HFFc6 (cell line): ENCODE measurements around the gene RAMP2. TPM values are rescaled to one million over a fixed set of nuclear protein-coding genes. Genes with fewer than 3 reads are reported as not detected.

ENCODE experiments used
- DNase-seq: peaks from one replicate; pipeline ENCODE4 v3.0.0-alpha.2; 2018
- H3K27ac Mint-ChIP-seq: 2 replicates; pipeline ENCODE4 v1.8.0; 2020; ENCODE audit warnings: mild to moderate bottlenecking, mixed read lengths
- H3K27me3 Mint-ChIP-seq: 2 replicates; pipeline ENCODE4 v1.8.0; 2021; ENCODE audit warnings: mild to moderate bottlenecking, moderate library complexity, mixed read lengths; ENCODE audit not compliant: insufficient read depth
- H3K36me3 Mint-ChIP-seq: 2 replicates; pipeline ENCODE4 v1.8.0; 2021; ENCODE audit warnings: low read depth, mixed read lengths
- H3K4me1 Mint-ChIP-seq: 2 replicates; pipeline ENCODE4 v1.8.0; 2020; ENCODE audit warnings: low read depth, mixed read lengths
- H3K4me3 Mint-ChIP-seq: 2 replicates; pipeline ENCODE4 v1.8.0; 2020; ENCODE audit warnings: mild to moderate bottlenecking, moderate library complexity, mixed read lengths
- H3K9me3 Mint-ChIP-seq: 2 replicates; pipeline ENCODE4 v1.8.0; 2020; ENCODE audit warnings: mild to moderate bottlenecking, mixed read lengths
- CTCF ChIP-seq: fragments of 200-600 bp; sonication (generic); IDR thresholded peaks from 2 replicates; pipeline ENCODE4 v1.5.0; 2021; ENCODE audit warnings: antibody characterized with exemption, mild to moderate bottlenecking
- total RNA-seq, 6 experiments: library from RNA; stranded (reverse); fragmentation: NEBNext Ultra II Directional; extraction: Animal tissue kit (Norgen Biotek cat#: 25700); gene quantifications; 2 replicates in 1 of 6; 3 replicates in 5 of 6; pipeline ENCODE4 v1.2.3, GENCODE V29; 2021

Gene RAMP2
- total RNA-seq, 6 experiments from 2014 or later: 0.40 to 1.3 (median 0.80) TPM

DNA sequence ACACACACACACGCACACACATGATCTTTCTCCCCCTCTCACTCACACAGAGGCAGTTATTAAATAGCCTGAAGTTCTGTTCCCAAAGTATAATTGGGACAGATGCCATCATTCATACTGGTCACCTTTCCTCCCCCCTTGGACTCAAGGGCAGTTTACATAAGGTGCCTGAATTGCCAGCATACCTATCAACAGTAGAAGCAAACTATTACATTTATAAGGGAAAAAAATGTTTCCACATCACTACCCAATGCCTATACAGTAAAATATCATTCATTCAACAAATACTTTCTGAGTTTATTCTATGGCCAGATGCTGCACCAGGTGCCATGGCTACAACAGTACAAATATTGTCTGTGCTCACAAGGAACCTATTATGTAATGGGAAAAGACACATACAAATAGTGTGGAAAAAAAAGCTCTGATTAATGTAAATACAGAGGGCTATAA is 43.9 kb downstream of the RAMP2 start:
- Mint-ChIP-seq H3K9me3 (no peaks in the 10 kb centered on the region), H3K27ac (no peak overlapping the region), H3K36me3 (peaks cover 5% of the 10 kb centered on the region; the same call in 1 of the 2 replicates)

DNA sequence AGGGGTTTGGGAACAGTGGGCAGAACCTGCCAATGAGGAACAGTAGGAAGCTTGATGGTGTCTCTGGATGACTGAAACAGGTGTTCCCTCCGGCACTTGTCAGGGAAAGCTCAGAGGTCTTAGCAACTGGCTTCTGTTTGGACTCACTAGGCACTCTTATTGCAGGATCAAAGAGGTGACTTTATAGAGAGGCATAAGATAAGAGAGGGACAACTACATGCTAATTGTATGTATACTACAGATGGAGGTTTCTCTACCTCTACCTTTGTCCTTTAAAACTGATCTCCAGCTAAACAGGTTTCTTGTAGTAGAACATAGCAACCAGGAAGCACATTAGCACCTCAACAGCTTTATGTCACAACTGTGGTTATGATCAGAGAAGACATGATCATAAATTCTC is 45.2 kb downstream of the RAMP2 start:
- Mint-ChIP-seq H3K27ac (no peak overlapping the region), H3K4me1 (peaks cover 22% of the 10 kb centered on the region), H3K36me3 (peaks cover 13% of the 10 kb centered on the region), H3K27me3 (no peaks in the 10 kb centered on the region; the same call in none of the 2 replicates), H3K9me3 (no peaks in the 10 kb centered on the region), H3K4me3 (no peak overlapping the region)
- TF ChIP-seq CTCF: no peak
- no peak for DNase-seq

More for the DNA sequence above, 43.9 kb downstream of the RAMP2 start:
- Mint-ChIP-seq H3K4me1 (peaks cover 14% of the 10 kb centered on the region), H3K4me3 (no peak overlapping the region), H3K27me3 (peaks cover 3% of the 10 kb centered on the region)
- no peak for TF ChIP-seq CTCF
- DNase-seq: no peak

- H3K27me3 Mint-ChIP-seq: no peaks in the 10 kb centered on the region; the same call in none of the 2 replicates
- peak; percentile 75 for DNase-seq
- peaks cover 28% of the 10 kb centered on the region for H3K4me1 Mint-ChIP-seq
- peak overlapping the region; percentile 58 for H3K27ac Mint-ChIP-seq
- no peak for TF ChIP-seq CTCF
- no peaks in the 10 kb centered on the region for H3K9me3 Mint-ChIP-seq
- H3K36me3 Mint-ChIP-seq: peaks cover 27% of the 10 kb centered on the region
- no peak overlapping the region for H3K4me3 Mint-ChIP-seq
Observed at GRCh38 chr17:42809250-42809649, 48.2 kb downstream of the RAMP2 start.

Other genes with a start within 250 kb of the RAMP2 start
- gene NAGLU, start 225.0 kb upstream of the RAMP2 start, total RNA-seq: 10 to 100 TPM; 38.7 to 43.1 (median 39.9) TPM
- 1 to 10 TPM in 4 of 6 experiments, under 1 TPM in 2; 0.66 to 1.5 (median 1.1) TPM for gene HSD17B1, start 208.3 kb upstream of the RAMP2 start, total RNA-seq
- gene COASY, start 199.1 kb upstream of the RAMP2 start, total RNA-seq: 10 to 100 TPM; 64.6 to 77.6 (median 71.1) TPM
- gene MLX, start 194.1 kb upstream of the RAMP2 start, total RNA-seq: 10 to 100 TPM; 40.7 to 48.3 (median 47.0) TPM
- gene PSMC3IP, start 183.5 kb upstream of the RAMP2 start, total RNA-seq: 10 to 100 TPM in 5 of 6 experiments, 1 to 10 TPM in 1; 7.3 to 18.2 (median 16.0) TPM
- gene RETREG3, start 151.9 kb upstream of the RAMP2 start, total RNA-seq: 10 to 100 TPM; 42.5 to 61.1 (median 48.9) TPM
- 100 to 1,000 TPM in 5 of 6 experiments, 10 to 100 TPM in 1; 85.5 to 127 (median 112) TPM for gene TUBG1, start 151.5 kb upstream of the RAMP2 start, total RNA-seq
- gene TUBG2, start 101.9 kb upstream of the RAMP2 start, total RNA-seq: 10 to 100 TPM; 15.2 to 17.3 (median 16.9) TPM
- 10 to 100 TPM; 16.4 to 22.4 (median 19.1) TPM for gene PLEKHH3, start 84.2 kb upstream of the RAMP2 start, total RNA-seq
- 1 to 10 TPM; 1.7 to 2.9 (median 2.2) TPM for gene CCR10, start 79.4 kb upstream of the RAMP2 start, total RNA-seq
- 10 to 100 TPM; 26.0 to 43.7 (median 37.7) TPM for gene CNTNAP1, start 78.7 kb upstream of the RAMP2 start, total RNA-seq
- 10 to 100 TPM; 18.3 to 21.2 (median 19.2) TPM for gene EZH1, start 16.2 kb upstream of the RAMP2 start, total RNA-seq
- gene VPS25, start 12.2 kb downstream of the RAMP2 start, total RNA-seq: 10 to 100 TPM; 79.3 to 94.5 (median 90.5) TPM
- 10 to 100 TPM; 22.2 to 33.0 (median 24.3) TPM for gene WNK4, start 19.4 kb downstream of the RAMP2 start, total RNA-seq
- gene COA3, start 37.5 kb downstream of the RAMP2 start, total RNA-seq: 10 to 100 TPM; 52.8 to 67.3 (median 61.1) TPM
- under 1 TPM in 1 of 6 experiments, not detected in 5; 0.19 TPM for gene CNTD1, start 37.6 kb downstream of the RAMP2 start, total RNA-seq
- gene BECN1, start 63.1 kb downstream of the RAMP2 start, total RNA-seq: 100 to 1,000 TPM in 3 of 6 experiments, 10 to 100 TPM in 3; 95.6 to 113 (median 99.9) TPM
- gene PSME3, start 72.2 kb downstream of the RAMP2 start, total RNA-seq: 100 to 1,000 TPM; 153 to 184 (median 162) TPM
- gene AOC2, start 83.4 kb downstream of the RAMP2 start, total RNA-seq: under 1 TPM; 0.20 to 0.78 (median 0.41) TPM
- under 1 TPM in 4 of 6 experiments, not detected in 2; 0.05 to 0.14 (median 0.06) TPM for gene AOC3, start 90.0 kb downstream of the RAMP2 start, total RNA-seq
- not detected for gene G6PC1, start 139.6 kb downstream of the RAMP2 start, total RNA-seq
- gene AARSD1, start 203.2 kb downstream of the RAMP2 start, total RNA-seq: 10 to 100 TPM; 42.5 to 54.5 (median 47.1) TPM
- gene PTGES3L, start 218.9 kb downstream of the RAMP2 start, total RNA-seq: 1 to 10 TPM in 4 of 6 experiments, under 1 TPM in 2; 0.87 to 1.3 (median 1.1) TPM
- 10 to 100 TPM in 5 of 6 experiments, 1 to 10 TPM in 1; 9.9 to 14.6 (median 10.3) TPM for gene RUNDC1, start 219.3 kb downstream of the RAMP2 start, total RNA-seq
- gene RPL27, start 237.2 kb downstream of the RAMP2 start, total RNA-seq: 1,000 to 10,000 TPM; 1,047 to 1,349 (median 1,243) TPM
- gene IFI35, start 245.6 kb downstream of the RAMP2 start, total RNA-seq: 10 to 100 TPM in 4 of 6 experiments, 1 to 10 TPM in 2; 6.3 to 22.4 (median 18.8) TPM